Aorta (tissue), 5 donors: Measurements from ENCODE around the gene OGDHL. TPM values are rescaled to one million over a fixed set of nuclear protein-coding genes. Genes with fewer than 3 reads are reported as not detected.

ENCODE experiments used
- ATAC-seq: fragments of 200-7000 bp; cut with Tn5 transposase; one replicate; pipeline ENCODE4 v1.9.1; 2022; ENCODE audit warnings: moderate library complexity; ENCODE audit not compliant: low FRiP score
- DNase-seq, 2 donors: peaks; one replicate each; pipeline ENCODE4 v3.0.0-alpha.2; 2020
- H3K27ac ChIP-seq, 2 donors: one replicate each; pipeline ENCODE4 v1.5.1; 2013; ENCODE audit warnings: low read length in 2 of 2, mild to moderate bottlenecking in 2 of 2, moderate library complexity in 2 of 2, control low read depth in 1 of 2, inconsistent platforms in 1 of 2, low read depth in 1 of 2
- H3K27me3 ChIP-seq, 2 donors: one replicate each; pipeline ENCODE4 v1.6.1; 2013; ENCODE audit warnings: control low read depth in 1 of 2, low read length in 1 of 2, mild to moderate bottlenecking in 1 of 2, moderate library complexity in 1 of 2; ENCODE audit not compliant: insufficient read depth in 2 of 2, control insufficient read depth in 1 of 2
- H3K36me3 ChIP-seq, 2 donors: one replicate each; pipeline ENCODE4 v1.6.1; 2013; ENCODE audit warnings: control low read depth in 1 of 2, low read length in 1 of 2, mild to moderate bottlenecking in 1 of 2; ENCODE audit not compliant: insufficient read depth in 2 of 2, control insufficient read depth in 1 of 2
- H3K4me1 ChIP-seq, 2 donors: one replicate each; pipeline ENCODE4 v1.6.1; 2013; ENCODE audit warnings: low read length in 2 of 2, control low read depth in 1 of 2, mild to moderate bottlenecking in 1 of 2, moderate library complexity in 1 of 2; ENCODE audit not compliant: insufficient read depth in 2 of 2, control insufficient read depth in 1 of 2
- H3K4me3 ChIP-seq, 2 donors: one replicate each; pipeline ENCODE4 v1.5.1; 2013; ENCODE audit warnings: low read length in 2 of 2, control low read depth in 1 of 2, mild to moderate bottlenecking in 1 of 2
- H3K9me3 ChIP-seq: one replicate; pipeline ENCODE4 v1.6.1; 2013; ENCODE audit warnings: mild to moderate bottlenecking, low read length; ENCODE audit not compliant: control insufficient read depth
- WGBS, 2 donors: extraction: QIAGEN DNeasy Blood & Tissue Kit; methylation state at CpG; one replicate each; pipeline ENCODE4 v1.1.7; 2013; 5-methylcytosine and 5-hydroxymethylcytosine counted together
- intact Hi-C, 2 donors: fragments of 100-400 bp; cut with DNase I; formaldehyde crosslinking; loops; one replicate each; pipeline versions ENCODE4 v1.14.2 to v1.15.0; 2022
- polyA plus RNA-seq, 2 donors: library from polyadenylated mRNA; stranded (reverse); fragments of 200-250 nt; gene quantifications; one replicate each; pipeline ENCODE4 v1.2.3, GENCODE V29; 2013
- total RNA-seq, 2 donors: library from RNA; stranded (reverse); fragmentation: NEBNext Ultra II Directional; extraction: Animal tissue kit (Norgen Biotek cat#: 25700); gene quantifications; one replicate each; pipeline ENCODE4 v1.2.1, GENCODE V29; 2021
- donor health status: healthy with polysubstance abuse.
- donor health status: Bipolar disorder and iron deficiency.
- donor health status: DM: no; HTN: no; CAD: no.
- donor health status: DM: no; HTN: no; CAD: no.
- donor health status: DM: yes; HTN: yes; CAD: no.

The OGDHL gene
- total and polyA plus RNA-seq, 4 donors, result 0.13 TPM; not detected in 3

DNA sequence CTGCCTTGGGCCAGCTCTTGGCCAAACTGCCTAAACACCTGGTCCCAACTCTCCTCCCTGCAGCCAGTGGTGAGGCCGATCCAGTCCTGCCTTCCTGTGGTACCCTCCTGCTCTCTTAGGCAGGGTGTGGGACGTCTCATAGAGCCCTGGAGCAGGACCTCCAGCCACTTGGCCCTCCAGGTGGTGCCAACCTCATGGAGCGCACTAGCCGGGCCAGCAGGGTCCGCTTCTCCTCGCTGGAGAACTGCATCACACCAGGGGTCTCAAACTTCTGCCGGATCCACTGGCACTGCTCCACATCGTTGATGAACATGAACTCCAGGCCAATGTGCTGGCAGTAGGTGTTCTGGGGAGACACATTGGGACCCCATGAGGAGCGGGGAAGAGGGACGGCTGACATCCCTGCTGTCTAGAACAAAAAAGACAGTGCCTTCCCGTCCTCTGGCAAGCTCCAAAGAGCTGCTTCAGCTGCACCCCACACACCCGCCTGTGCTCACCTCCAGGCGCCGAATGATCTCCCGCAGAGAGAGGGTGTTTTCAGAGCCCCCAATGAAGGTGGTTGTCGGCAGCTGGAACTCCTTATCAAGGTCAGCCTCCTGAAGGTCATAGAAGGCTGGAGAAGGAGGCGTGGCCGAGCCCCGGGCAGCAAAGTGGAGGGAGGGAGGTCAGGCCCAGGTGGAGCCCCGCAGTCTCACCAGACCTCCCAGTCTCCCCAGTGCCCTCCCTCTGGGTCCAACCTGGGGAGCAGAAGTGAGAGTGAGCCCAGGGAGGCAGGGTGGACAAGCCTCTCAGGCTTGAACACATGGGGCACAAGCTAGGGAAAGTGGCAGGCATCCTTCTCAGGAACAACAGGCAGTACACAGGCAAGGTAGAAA, 10.2 kb downstream of the OGDHL start:
- intact Hi-C loops, result no loop called here
- no peak for ATAC-seq
- WGBS, 2 donors, result 85 to 86% methylated on average over 19 to 20 of the region's 20 CpGs
- Histone ChIP-seq H3K4me3 (no peak overlapping the region), H3K27me3 (no peaks in the 10 kb centered on the region), H3K9me3 (no peaks in the 10 kb centered on the region), H3K36me3 (no peaks in the 10 kb centered on the region), H3K27ac (no peak overlapping the region), H3K4me1 (no peaks in the 10 kb centered on the region)
- DNase-seq, result peak in 1 of 2 donors; percentile 55

DNA sequence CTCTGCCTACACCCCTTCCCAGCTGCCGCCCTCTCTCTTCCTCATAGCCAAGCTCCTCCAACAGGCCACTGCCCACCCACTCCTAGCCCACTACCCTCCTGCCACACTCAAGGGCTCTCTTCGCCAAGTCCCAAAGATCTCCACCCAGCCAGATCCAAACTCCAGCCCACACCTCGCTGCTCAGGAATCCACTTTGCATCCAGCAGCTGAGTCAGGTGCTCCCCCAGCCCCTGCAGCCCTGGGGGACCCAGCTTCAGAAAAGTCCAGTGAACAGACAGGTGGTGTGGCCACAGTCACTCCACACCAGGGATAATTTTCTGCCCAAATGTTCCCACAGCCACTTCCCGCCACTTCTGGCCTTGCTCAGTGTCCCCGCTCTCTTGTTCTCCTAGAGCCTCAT, 10.9 kb downstream of the OGDHL start:
- H3K4me1 ChIP-seq, result no peaks in the 10 kb centered on the region
- H3K9me3 ChIP-seq, result no peaks in the 10 kb centered on the region
- intact Hi-C loops, result no loop called here
- H3K27ac ChIP-seq, result no peak overlapping the region
- WGBS, 2 donors, result 87 to 91% methylated on average over 5 of the region's 5 CpGs
- no peaks in the 10 kb centered on the region for H3K27me3 ChIP-seq
- H3K36me3 ChIP-seq, result no peaks in the 10 kb centered on the region
- H3K4me3 ChIP-seq, result no peak overlapping the region
- ATAC-seq, result no peak
- DNase-seq, result peak in 1 of 2 donors; percentile 46

- H3K27ac ChIP-seq, result no peak overlapping the region
- H3K9me3 ChIP-seq, result no peaks in the 10 kb centered on the region
- no peaks in the 10 kb centered on the region for H3K27me3 ChIP-seq
- no peak overlapping the region for H3K4me3 ChIP-seq
- DNase-seq (peak in 1 of 2 donors; percentile 51), ATAC-seq (no peak)
- H3K4me1 ChIP-seq, result no peaks in the 10 kb centered on the region
- intact Hi-C loops, result no loop called here
- 86 to 89% methylated on average over 9 of the region's 9 CpGs for WGBS, 2 donors
- no peaks in the 10 kb centered on the region for H3K36me3 ChIP-seq
These were observed 11.6 kb downstream of the OGDHL start for GRCh38 chr10:49750546-49750945.

GRCh38 chr10:49749556-49750491, 12.3 kb downstream of the OGDHL start:
- ATAC-seq, result no peak
- 76 to 81% methylated on average over 20 of the region's 20 CpGs for WGBS, 2 donors
- peak in 1 of 2 donors; percentile 55 for DNase-seq
- intact Hi-C loops, result no loop called here
- no peak overlapping the region for H3K27ac ChIP-seq
- H3K4me3 ChIP-seq, result no peak overlapping the region
- H3K9me3 ChIP-seq, result no peaks in the 10 kb centered on the region
- H3K4me1 ChIP-seq, result no peaks in the 10 kb centered on the region
- no peaks in the 10 kb centered on the region for H3K27me3 ChIP-seq
- H3K36me3 ChIP-seq, result no peaks in the 10 kb centered on the region

DNA sequence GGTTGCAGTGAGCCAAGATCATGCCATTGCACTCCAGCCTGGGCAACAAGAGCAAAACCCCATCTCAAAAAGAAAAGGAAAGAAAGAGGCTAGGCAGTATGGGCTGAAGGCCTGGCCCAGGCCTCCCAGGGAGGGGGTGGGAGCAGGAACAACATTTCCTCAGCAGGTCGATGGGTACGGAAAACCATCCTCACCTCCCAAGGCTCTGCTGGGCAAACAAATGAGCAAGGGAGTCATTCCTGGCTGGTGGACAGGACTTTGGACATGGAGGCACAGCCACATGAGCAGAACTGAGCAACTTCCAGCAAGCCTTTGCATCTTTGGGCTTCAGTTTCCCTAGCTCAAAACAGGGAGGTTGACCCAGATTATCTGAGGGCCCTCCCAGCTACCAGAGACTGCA, 13.0 kb downstream of the OGDHL start:
- no peak for ATAC-seq
- Histone ChIP-seq H3K9me3 (no peaks in the 10 kb centered on the region), H3K4me1 (no peaks in the 10 kb centered on the region), H3K27me3 (no peaks in the 10 kb centered on the region), H3K4me3 (no peak overlapping the region), H3K27ac (no peak overlapping the region), H3K36me3 (no peaks in the 10 kb centered on the region)
- WGBS, 2 donors, result 82 to 85% methylated on average over 2 of the region's 2 CpGs
- no peak for DNase-seq
- intact Hi-C loops, result no loop called here

GRCh38 chr10:49748006-49748405, 14.1 kb downstream of the OGDHL start:
- ATAC-seq, result no peak
- intact Hi-C loops, result no loop called here
- 69% methylated on average over 10 of the region's 10 CpGs for whole genome bisulfite sequencing, 2 donors
- H3K27ac ChIP-seq, result no peak overlapping the region
- DNase-seq, result no peak
- H3K4me1 ChIP-seq, result no peaks in the 10 kb centered on the region
- no peak overlapping the region for H3K4me3 ChIP-seq
- H3K27me3 ChIP-seq, result no peaks in the 10 kb centered on the region
- H3K36me3 ChIP-seq, result no peaks in the 10 kb centered on the region
- H3K9me3 ChIP-seq, result no peaks in the 10 kb centered on the region

- Histone ChIP-seq H3K4me3 (no peak overlapping the region), H3K27ac (no peak overlapping the region), H3K4me1 (no peaks in the 10 kb centered on the region), H3K27me3 (no peaks in the 10 kb centered on the region), H3K36me3 (no peaks in the 10 kb centered on the region), H3K9me3 (no peaks in the 10 kb centered on the region)
- intact Hi-C loops, result no loop called here
- DNase-seq, result peak in 1 of 2 donors; percentile 36
- 88 to 89% methylated on average over 4 of the region's 4 CpGs for WGBS, 2 donors
- no peak for ATAC-seq
These were observed 14.8 kb downstream of the OGDHL start for GRCh38 chr10:49747303-49747646.

- DNase-seq, result peak in 1 of 2 donors; percentile 62
- H3K36me3 ChIP-seq, result no peaks in the 10 kb centered on the region
- intact Hi-C loops, result no loop called here
- no peak overlapping the region for H3K4me3 ChIP-seq
- H3K4me1 ChIP-seq, result no peaks in the 10 kb centered on the region
- 92 to 95% methylated on average over 20 of the region's 20 CpGs for WGBS, 2 donors
- H3K9me3 ChIP-seq, result no peaks in the 10 kb centered on the region
- no peak for ATAC-seq
- H3K27ac ChIP-seq, result no peak overlapping the region
- H3K27me3 ChIP-seq, result no peaks in the 10 kb centered on the region
These were observed 15.4 kb downstream of the OGDHL start for GRCh38 chr10:49746626-49747302.
